Upper lobe of right lung (tissue), 1 donor: ENCODE results near the gene BMPR1B. TPM values are rescaled to one million over a fixed set of nuclear protein-coding genes. Genes with fewer than 3 reads are reported as not detected.
A peak's percentile ranks its signal among the peaks of the same experiment; 100 is the strongest.

Source experiments
- ATAC-seq: fragments of 200-7000 bp; cut with Tn5 transposase; one replicate; pipeline ENCODE4 v1.9.1; 2020; ENCODE audit warnings: mild to moderate bottlenecking, moderate library complexity
- DNase-seq: peaks from one replicate; pipeline ENCODE4 v3.0.0-alpha.2; 2020
- H3K27ac ChIP-seq: fragments of 200-600 bp; one replicate; pipeline ENCODE4 v1.8.0; 2022
- H3K27me3 ChIP-seq: fragments of 200-600 bp; one replicate; pipeline ENCODE4 v1.8.0; 2022; ENCODE audit warnings: mild to moderate bottlenecking
- H3K36me3 ChIP-seq: fragments of 200-600 bp; one replicate; pipeline ENCODE4 v1.8.0; 2022
- H3K4me1 ChIP-seq: fragments of 200-600 bp; one replicate; pipeline ENCODE4 v1.8.0; 2022
- H3K4me3 ChIP-seq: fragments of 200-600 bp; one replicate; pipeline ENCODE4 v1.8.0; 2022; ENCODE audit warnings: mild to moderate bottlenecking
- H3K9me3 ChIP-seq: fragments of 200-600 bp; one replicate; pipeline ENCODE4 v1.8.0; 2022
- intact Hi-C: fragments of 100-400 bp; cut with DNase I; formaldehyde crosslinking; loops from one replicate; pipeline ENCODE4 v1.11.0; 2022
- long read RNA-seq: library from polyadenylated mRNA; unstranded; transcript quantifications from one replicate; pipeline ENCODE4 v2.0.0, GENCODE V29; 2021
- total RNA-seq: library from RNA; stranded (reverse); fragmentation: NEBNext Ultra II Directional; extraction: Animal tissue kit (Norgen Biotek cat#: 25700); gene quantifications from one replicate; pipeline ENCODE4 v1.2.1, GENCODE V29; 2021
- TF ChIP-seq, protein P1 (sequence below): fragments of 200-600 bp; IDR thresholded peaks from one replicate; pipeline ENCODE4 v1.8.0; 2022; ENCODE audit warnings: antibody characterized with exemption
- donor health status: DM: no; HTN: yes; CAD: no; lungs with severe emphysema.

Gene BMPR1B
- total RNA-seq, result 3.0 TPM
- long read RNA-seq, full-length matches to known transcripts, result 1 of 1 reads
- long read RNA-seq, partial matches to known transcripts, result 0 of 1 reads
- long read RNA-seq, other reads (novel, unspliced or antisense), result 0 of 1 reads

DNA sequence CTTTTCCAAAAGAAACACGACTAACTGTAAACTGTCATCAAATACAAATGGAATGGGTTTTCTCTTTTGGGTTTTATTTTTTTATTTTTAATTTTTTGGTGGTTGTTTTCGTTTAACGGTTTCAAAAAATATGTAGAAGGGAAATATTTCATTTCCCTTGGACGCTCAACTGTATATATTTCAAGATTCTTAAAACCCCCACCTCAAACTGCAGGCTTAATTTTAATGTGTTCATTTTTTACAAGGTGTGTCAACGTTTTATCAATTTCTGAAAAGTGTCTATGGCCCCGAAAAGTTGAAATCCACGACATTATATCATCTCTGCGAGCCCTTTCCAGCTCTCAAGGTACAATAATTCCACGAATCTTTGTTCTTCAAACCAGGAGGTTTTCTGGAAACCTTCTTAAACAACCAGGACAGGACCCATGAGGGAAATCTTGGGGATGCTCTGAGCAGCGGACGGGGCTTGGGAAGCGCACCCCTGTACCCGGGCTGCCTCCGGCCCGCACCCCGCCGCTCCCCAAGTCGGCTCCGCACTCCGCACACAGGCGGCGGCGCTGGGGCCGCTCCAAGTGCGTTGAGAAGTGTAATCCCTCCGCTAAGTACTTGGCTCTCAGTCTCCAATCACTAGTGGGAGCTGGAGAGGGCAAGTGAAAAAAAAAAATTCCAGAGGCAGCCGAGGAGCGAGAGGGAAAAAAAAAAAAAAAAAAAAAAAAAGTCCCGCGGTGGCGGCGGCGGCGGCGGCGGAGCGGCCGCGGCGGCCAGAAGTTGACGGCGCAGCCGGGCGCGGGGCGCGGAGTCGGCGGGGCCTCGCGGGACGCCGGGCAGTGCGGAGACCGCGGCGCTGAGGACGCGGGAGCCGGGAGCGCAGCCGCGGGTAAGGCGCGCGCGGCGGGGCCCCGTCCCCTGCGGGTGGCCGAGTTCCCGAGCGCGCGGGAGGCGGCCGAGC, at the start of gene BMPR1B:
BMPR1B (plus strand) TSS at position 764 of the 949 bp plus-strand sequence. CDS start 346,470 bp downstream, outside the sequence.
- TF ChIP-seq, protein P1, sequence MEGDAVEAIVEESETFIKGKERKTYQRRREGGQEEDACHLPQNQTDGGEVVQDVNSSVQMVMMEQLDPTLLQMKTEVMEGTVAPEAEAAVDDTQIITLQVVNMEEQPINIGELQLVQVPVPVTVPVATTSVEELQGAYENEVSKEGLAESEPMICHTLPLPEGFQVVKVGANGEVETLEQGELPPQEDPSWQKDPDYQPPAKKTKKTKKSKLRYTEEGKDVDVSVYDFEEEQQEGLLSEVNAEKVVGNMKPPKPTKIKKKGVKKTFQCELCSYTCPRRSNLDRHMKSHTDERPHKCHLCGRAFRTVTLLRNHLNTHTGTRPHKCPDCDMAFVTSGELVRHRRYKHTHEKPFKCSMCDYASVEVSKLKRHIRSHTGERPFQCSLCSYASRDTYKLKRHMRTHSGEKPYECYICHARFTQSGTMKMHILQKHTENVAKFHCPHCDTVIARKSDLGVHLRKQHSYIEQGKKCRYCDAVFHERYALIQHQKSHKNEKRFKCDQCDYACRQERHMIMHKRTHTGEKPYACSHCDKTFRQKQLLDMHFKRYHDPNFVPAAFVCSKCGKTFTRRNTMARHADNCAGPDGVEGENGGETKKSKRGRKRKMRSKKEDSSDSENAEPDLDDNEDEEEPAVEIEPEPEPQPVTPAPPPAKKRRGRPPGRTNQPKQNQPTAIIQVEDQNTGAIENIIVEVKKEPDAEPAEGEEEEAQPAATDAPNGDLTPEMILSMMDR, result no peak
- DNase-seq, result no peak
- H3K9me3 ChIP-seq, result no peaks in the 10 kb centered on the region
- peak; percentile 73 for ATAC-seq
- H3K4me1 ChIP-seq, result peaks cover 4% of the 10 kb centered on the region
- H3K4me3 ChIP-seq, result peak within 1 kb of the TSS; percentile 43
- H3K27me3 ChIP-seq, result peaks cover 41% of the 10 kb centered on the region
- no peak within 1 kb of the TSS for H3K27ac ChIP-seq
- intact Hi-C loops, result no loop called here
- no peaks in the 10 kb centered on the region for H3K36me3 ChIP-seq

DNA sequence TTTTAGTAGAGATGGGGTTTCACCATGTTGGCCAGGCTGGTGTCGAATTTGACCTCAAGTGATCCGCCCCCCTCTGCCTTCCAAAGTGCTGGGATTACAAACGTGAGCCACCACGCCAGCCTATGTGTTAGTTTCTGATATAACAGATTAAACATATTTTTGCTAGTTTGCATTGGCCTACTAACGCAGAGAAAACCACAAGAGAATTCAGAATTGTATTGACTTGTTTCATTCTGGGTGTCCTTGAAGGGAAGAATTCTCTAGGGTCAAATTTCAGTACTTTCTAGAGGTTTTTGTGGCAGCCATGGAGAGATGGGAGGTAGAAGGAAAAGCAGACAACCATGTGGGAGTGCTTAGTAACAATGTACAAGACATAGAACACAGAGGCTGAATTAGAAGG, 46.1 kb upstream of the BMPR1B start:
- Histone ChIP-seq H3K27me3 (no peaks in the 10 kb centered on the region), H3K4me3 (no peak overlapping the region), H3K27ac (no peak overlapping the region), H3K9me3 (no peaks in the 10 kb centered on the region), H3K36me3 (no peaks in the 10 kb centered on the region), H3K4me1 (no peaks in the 10 kb centered on the region)
- intact Hi-C loops, result no loop called here
- TF ChIP-seq, protein P1, result no peak
- no peak for DNase-seq
- ATAC-seq, result no peak

- no peak for ATAC-seq
Measured at GRCh38 chr4:94714365-94715160, 43.2 kb upstream of the BMPR1B start.

DNA sequence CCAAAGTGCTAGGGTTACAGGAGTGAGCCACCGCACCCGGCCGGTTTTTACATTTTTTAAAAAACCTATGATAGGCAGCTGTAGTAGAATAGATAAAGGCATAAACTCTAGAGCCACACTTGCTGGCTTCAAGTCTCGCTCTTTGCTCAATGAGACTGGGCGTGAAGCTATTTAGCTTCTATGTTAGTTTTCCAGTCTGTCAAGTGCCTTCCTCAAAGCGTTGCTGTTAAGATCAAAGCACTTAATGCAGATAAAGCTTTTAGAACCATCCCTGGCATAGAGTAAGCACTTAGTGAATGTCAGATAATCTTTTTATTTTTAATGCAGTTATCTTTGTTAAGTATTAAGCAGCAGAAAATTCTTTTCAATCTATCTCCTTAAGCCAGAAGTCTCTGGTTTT, 42.0 kb upstream of the BMPR1B start:
- ATAC-seq (no peak), DNase-seq (no peak)
- Histone ChIP-seq H3K36me3 (no peaks in the 10 kb centered on the region), H3K4me1 (no peaks in the 10 kb centered on the region), H3K27ac (no peak overlapping the region), H3K9me3 (no peaks in the 10 kb centered on the region), H3K27me3 (no peaks in the 10 kb centered on the region), H3K4me3 (no peak overlapping the region)
- intact Hi-C loops, result no loop called here
- TF ChIP-seq, protein P1, result no peak

More at GRCh38 chr4:94714365-94715160, 43.2 kb upstream of the BMPR1B start:
- DNase-seq, result no peak
- TF ChIP-seq, protein P1, result no peak
- intact Hi-C loops, result no loop called here
- Histone ChIP-seq H3K27me3 (no peaks in the 10 kb centered on the region), H3K9me3 (no peaks in the 10 kb centered on the region), H3K27ac (no peak overlapping the region), H3K36me3 (no peaks in the 10 kb centered on the region), H3K4me3 (no peak overlapping the region), H3K4me1 (no peaks in the 10 kb centered on the region)

- no peaks in the 10 kb centered on the region for H3K27me3 ChIP-seq
- intact Hi-C loops, result no loop called here
- TF ChIP-seq, protein P1, result no peak
Measured at GRCh38 chr4:94721310-94721709, 36.4 kb upstream of the BMPR1B start.

More at GRCh38 chr4:94721310-94721709, 36.4 kb upstream of the BMPR1B start:
- Histone ChIP-seq H3K4me3 (no peak overlapping the region), H3K9me3 (no peaks in the 10 kb centered on the region), H3K36me3 (no peaks in the 10 kb centered on the region), H3K4me1 (no peaks in the 10 kb centered on the region), H3K27ac (no peak overlapping the region)
- no peak for DNase-seq
- no peak for ATAC-seq
